Coronary artery (tissue), 2 donors: ENCODE measurements around the gene CACNA1E.
A peak's percentile ranks its signal among the peaks of the same experiment; 100 is the strongest.

ENCODE experiments used
- DNase-seq: peaks from one replicate; pipeline ENCODE4 v3.0.0-alpha.2; 2017; ENCODE audit warnings: low spot score
- H3K27ac ChIP-seq, 2 donors: fragments of 200-600 bp; sonication (generic); one replicate each; pipeline ENCODE4 v1.5.1; 2016 to 2019
- H3K4me3 ChIP-seq: fragments of 200-600 bp; sonication (generic); 2 replicates; pipeline ENCODE4 v1.5.1; 2016; ENCODE audit warnings: mild to moderate bottlenecking, moderate library complexity
- CTCF ChIP-seq: fragments of 200-600 bp; sonication (generic); IDR thresholded peaks from one replicate; pipeline ENCODE4 v1.5.1; 2019; ENCODE audit warnings: antibody characterized with exemption

Gene CACNA1E

DNA sequence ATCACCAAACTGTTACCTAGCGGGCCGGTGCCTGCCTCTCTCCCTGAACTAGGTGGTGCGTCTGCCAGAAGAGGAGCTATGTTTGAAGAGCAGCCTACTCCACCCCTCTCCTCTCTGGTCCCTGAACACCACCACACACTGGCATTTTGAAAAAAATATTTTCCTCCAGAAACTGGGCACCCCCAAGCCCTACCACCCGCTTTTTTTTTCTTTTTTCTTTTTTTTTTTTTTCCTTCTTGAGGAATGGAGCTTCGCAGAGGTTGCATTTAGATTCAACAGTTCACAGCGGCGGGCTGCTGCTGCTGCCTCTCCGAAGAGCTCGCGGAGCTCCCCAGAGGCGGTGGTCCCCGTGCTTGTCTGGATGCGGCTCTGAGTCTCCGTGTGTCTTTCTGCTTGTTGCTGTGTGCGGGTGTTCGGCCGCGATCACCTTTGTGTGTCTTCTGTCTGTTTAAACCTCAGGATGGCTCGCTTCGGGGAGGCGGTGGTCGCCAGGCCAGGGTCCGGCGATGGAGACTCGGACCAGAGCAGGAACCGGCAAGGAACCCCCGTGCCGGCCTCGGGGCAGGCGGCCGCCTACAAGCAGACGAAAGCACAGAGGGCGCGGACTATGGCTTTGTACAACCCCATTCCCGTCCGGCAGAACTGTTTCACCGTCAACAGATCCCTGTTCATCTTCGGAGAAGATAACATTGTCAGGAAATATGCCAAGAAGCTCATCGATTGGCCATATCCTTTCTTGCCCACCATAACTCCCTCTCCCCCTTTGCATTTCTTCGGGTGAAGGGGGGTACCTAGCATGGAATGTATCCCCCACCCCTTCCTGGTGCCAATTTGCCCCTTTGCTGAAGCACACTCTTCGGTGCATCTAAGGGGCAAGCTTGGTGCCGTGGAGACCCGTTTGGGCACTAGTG, at the start of gene CACNA1E:
Gene CACNA1E, plus strand, starts transcription at position 233 of the 911 bp plus-strand sequence. Its CDS starts 228 bp downstream, at position 461.
- TF ChIP-seq CTCF = no peak
- Histone ChIP-seq H3K4me3 (peak within 1 kb of the TSS; percentile 50), H3K27ac (no peak within 1 kb of the TSS)
- DNase-seq = no peak

DNA sequence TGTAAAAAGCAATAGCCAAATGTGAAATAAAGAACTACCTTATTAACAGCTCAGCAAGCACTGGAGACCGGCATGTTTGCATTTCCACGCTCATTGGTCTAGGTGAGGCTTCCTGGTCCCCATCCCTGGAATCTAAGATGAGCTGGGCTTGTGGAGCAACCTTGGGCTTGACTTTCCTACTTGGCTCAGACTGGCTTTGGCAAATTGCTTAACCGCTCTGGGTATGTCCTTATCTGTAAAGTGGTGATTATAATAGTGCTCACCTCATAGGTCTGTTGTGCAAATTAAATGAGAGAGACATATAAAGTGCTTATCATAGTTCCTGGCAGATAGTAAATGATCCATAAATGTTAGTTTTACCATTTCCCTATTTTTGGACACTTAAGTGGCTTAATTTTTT, 49.4 kb upstream of the CACNA1E start:
- no peak for TF ChIP-seq CTCF
- no peak overlapping the region for H3K27ac ChIP-seq
- DNase-seq = no peak
- no peak overlapping the region for H3K4me3 ChIP-seq

DNA sequence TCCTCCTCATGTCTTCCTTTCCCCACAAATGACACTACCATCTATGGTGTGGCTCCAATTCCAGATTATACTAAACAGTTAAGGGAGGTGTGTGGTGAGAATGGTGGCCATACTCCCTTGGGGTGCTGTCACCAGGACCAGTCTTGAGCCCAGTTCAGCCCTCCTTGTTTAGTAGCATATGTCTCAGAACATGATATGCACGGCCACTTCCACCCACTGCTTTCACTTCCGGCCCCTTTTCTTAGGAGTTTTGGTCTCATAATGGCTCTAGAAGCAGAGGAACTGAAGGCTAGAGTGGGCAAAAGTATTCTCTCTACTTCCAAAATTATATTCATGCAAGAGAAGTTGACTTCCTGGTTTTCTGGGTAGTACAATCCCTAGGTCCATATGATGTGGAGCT, 45.3 kb upstream of the CACNA1E start:
- no peak overlapping the region for H3K4me3 ChIP-seq
- DNase-seq = no peak
- TF ChIP-seq CTCF = no peak
- H3K27ac ChIP-seq = no peak overlapping the region

- Histone ChIP-seq H3K4me3 (no peak overlapping the region), H3K27ac (no peak overlapping the region)
- TF ChIP-seq CTCF = no peak
- peak; percentile 40 for DNase-seq
Measured at GRCh38 chr1:181440510-181440909, 42.8 kb upstream of the CACNA1E start.

- no peak overlapping the region for H3K4me3 ChIP-seq
- TF ChIP-seq CTCF = no peak
- no peak for DNase-seq
- no peak overlapping the region for H3K27ac ChIP-seq
Measured at GRCh38 chr1:181442181-181442525, 41.2 kb upstream of the CACNA1E start.

- Histone ChIP-seq H3K27ac (no peak overlapping the region), H3K4me3 (no peak overlapping the region)
- no peak for DNase-seq
- TF ChIP-seq CTCF = no peak
Measured at GRCh38 chr1:181443231-181443853, 40.0 kb upstream of the CACNA1E start.

GRCh38 chr1:181445436-181445835, 37.9 kb upstream of the CACNA1E start:
- TF ChIP-seq CTCF = no peak
- no peak overlapping the region for H3K27ac ChIP-seq
- H3K4me3 ChIP-seq = no peak overlapping the region
- DNase-seq = no peak
